ENCODE measurements around the gene FIGN.

FIGN gene

GRCh38 chr2:163640542-163641193, 95.1 kb downstream of the FIGN start:
- no peak overlapping the region for H3K27ac ChIP-seq
- no peak for TF ChIP-seq CTCF (conservative IDR thresholded peaks at IDR 0.05)
- TF ChIP-seq ZFX (IDR thresholded peaks at IDR 0.05), result no peak

GRCh38 chr2:163637871-163638270, 97.9 kb downstream of the FIGN start:
- no peak overlapping the region for H3K27ac ChIP-seq
- TF ChIP-seq ZFX (IDR thresholded peaks at IDR 0.05) (no peak), CTCF (conservative IDR thresholded peaks at IDR 0.05) (no peak)

- no peak for TF ChIP-seq ZFX (IDR thresholded peaks at IDR 0.05)
- TF ChIP-seq CTCF (conservative IDR thresholded peaks at IDR 0.05), result no peak
- H3K27ac ChIP-seq, result no peak overlapping the region; the same call in 1 of the 2 replicates
Observed at GRCh38 chr2:163633291-163633690, 102.5 kb downstream of the FIGN start.

- no peak overlapping the region for H3K27ac ChIP-seq
- no peak for TF ChIP-seq ZFX (IDR thresholded peaks at IDR 0.05)
- no peak for TF ChIP-seq CTCF (conservative IDR thresholded peaks at IDR 0.05)
Observed at GRCh38 chr2:163630836-163631235, 105.0 kb downstream of the FIGN start.

- TF ChIP-seq ZFX (IDR thresholded peaks at IDR 0.05) (no peak), CTCF (conservative IDR thresholded peaks at IDR 0.05) (no peak)
- no peak overlapping the region for H3K27ac ChIP-seq
Observed at GRCh38 chr2:163626639-163627109, 109.1 kb downstream of the FIGN start.

GRCh38 chr2:163626208-163626607, 109.6 kb downstream of the FIGN start:
- TF ChIP-seq ZFX (IDR thresholded peaks at IDR 0.05) (no peak), CTCF (conservative IDR thresholded peaks at IDR 0.05) (no peak)
- no peak overlapping the region for H3K27ac ChIP-seq

GRCh38 chr2:163625632-163626031, 110.2 kb downstream of the FIGN start:
- TF ChIP-seq CTCF (conservative IDR thresholded peaks at IDR 0.05) (no peak), ZFX (IDR thresholded peaks at IDR 0.05) (no peak)
- H3K27ac ChIP-seq, result no peak overlapping the region
